ENCODE data around the gene KRTAP13-1.

The KRTAP13-1 gene

DNA sequence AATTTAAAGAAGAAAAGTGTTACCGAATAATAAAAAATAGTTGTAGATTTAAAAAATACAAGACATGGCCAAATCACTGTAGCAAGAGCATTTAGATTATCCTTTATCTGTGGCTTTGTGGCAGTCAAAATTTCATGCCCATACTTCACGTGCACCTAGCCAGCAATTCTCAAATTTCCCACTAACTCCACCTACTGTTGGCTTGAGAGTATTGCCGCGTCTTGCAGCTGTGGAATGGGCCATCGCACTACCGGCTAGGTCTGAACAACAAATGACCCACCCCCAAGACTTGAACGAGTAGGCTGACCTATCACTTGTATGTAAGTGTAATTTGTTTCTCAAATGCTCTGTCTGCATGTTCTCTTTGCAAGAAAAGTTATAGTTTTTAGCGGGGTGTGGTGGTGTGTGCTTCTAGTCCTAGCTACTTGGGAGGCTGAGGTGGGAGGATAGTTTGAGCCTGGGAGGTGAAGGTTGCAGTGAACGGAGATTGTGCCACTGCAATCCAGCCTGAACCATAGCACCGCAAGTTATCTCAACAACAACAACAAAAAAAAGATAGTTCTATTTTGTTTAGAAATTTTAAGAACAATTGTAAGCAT, 38.3 kb downstream of the KRTAP13-1 start:
- peak; percentile 1 to 37 (median 24) for DNase-seq
- 29% methylated on average over 4 of the region's 10 CpGs for WGBS (ENCODE audit: insufficient coverage)
- H3K4me1 ChIP-seq (ENCODE audit: control extremely low read depth in 1 of 4, control insufficient read depth in 4 of 4, insufficient read depth in 4 of 4, low read length in 3 of 4) = no peaks in the 10 kb centered on the region
- no peaks in the 10 kb centered on the region for H3K9me3 ChIP-seq (ENCODE audit: control extremely low read depth in 1 of 5, control insufficient read depth in 4 of 5, insufficient read depth in 2 of 5, low read depth in 1 of 5, low read length in 4 of 5)
- no peaks in the 10 kb centered on the region for H3K36me3 ChIP-seq (ENCODE audit: control insufficient read depth in 4 of 4, insufficient read depth in 4 of 4, low read length in 3 of 4)
- CTCF ChIA-PET = interaction anchor here (1.2 kb wide), 1 partner anchor 653 kb away, joined by 3 read pairs; no protein-coding TSS in a partner anchor
- no peak overlapping the region for H3K27ac ChIP-seq (ENCODE audit: insufficient read depth in 1 of 2, low read depth in 1 of 2, low read length in 2 of 2, poor library complexity in 1 of 2, severe bottlenecking in 2 of 2)
- POLR2A ChIA-PET = no interaction called here
- no peak overlapping the region for H3K4me3 ChIP-seq (ENCODE audit: control insufficient read depth in 1 of 7, extremely low read depth in 1 of 7, insufficient read depth in 4 of 7, low read depth in 2 of 7, low read length in 6 of 7)
- H3K27me3 ChIP-seq (replicated peaks in 2 of 5; ENCODE audit: control insufficient read depth in 4 of 5, insufficient read depth in 5 of 5, low read length in 4 of 5) = peaks cover 0 to 2% (median 0%) of the 10 kb centered on the region in 5 experiments

- no peak overlapping the region for H3K27ac ChIP-seq (ENCODE audit: insufficient read depth in 1 of 2, low read depth in 1 of 2, low read length in 2 of 2, poor library complexity in 1 of 2, severe bottlenecking in 2 of 2)
- DNase-seq = no peak
- ChIA-PET POLR2A (interaction anchor here (0.6 kb wide), 1 partner anchor 7 kb away, joined by 4 read pairs; no protein-coding TSS in a partner anchor), CTCF (no interaction called here)
- H3K36me3 ChIP-seq (ENCODE audit: control insufficient read depth in 4 of 4, insufficient read depth in 4 of 4, low read length in 3 of 4) = no peaks in the 10 kb centered on the region
- no peaks in the 10 kb centered on the region for H3K27me3 ChIP-seq (replicated peaks in 2 of 5; ENCODE audit: control insufficient read depth in 4 of 5, insufficient read depth in 5 of 5, low read length in 4 of 5)
- no peaks in the 10 kb centered on the region for H3K4me1 ChIP-seq (ENCODE audit: control extremely low read depth in 1 of 4, control insufficient read depth in 4 of 4, insufficient read depth in 4 of 4, low read length in 3 of 4)
- H3K9me3 ChIP-seq (ENCODE audit: control extremely low read depth in 1 of 5, control insufficient read depth in 4 of 5, insufficient read depth in 2 of 5, low read depth in 1 of 5, low read length in 4 of 5) = no peaks in the 10 kb centered on the region
- no CpG with 5 or more reads among the region's 3 CpGs for WGBS (ENCODE audit: insufficient coverage)
- no peak overlapping the region for H3K4me3 ChIP-seq (ENCODE audit: control insufficient read depth in 1 of 7, extremely low read depth in 1 of 7, insufficient read depth in 4 of 7, low read depth in 2 of 7, low read length in 6 of 7)
These were observed 41.3 kb downstream of the KRTAP13-1 start for GRCh38 chr21:30437010-30437565.

DNA sequence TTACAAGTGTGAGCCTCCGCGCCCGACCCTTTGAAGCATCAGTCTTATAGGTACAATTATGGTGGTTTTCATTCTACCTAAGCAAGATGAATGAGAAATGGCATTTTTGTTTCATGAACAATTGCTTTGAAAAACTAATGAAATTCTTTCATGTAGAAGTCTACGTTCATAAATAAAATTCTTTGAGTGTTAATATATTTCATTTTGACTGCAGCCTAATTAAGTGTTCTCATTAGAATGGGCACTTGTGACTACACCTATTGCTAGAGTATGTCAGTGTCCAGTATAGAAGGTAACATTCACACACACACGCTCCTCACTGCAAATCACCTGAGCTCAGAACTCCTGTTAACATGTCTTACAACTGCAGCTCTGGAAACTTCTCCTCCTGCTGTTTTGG, 44.1 kb downstream of the KRTAP13-1 start, which contains the start of gene KRTAP15-1:
Gene KRTAP15-1, plus strand, starts transcription at position 301 of the 400 bp plus-strand sequence. Its CDS starts 53 bp downstream, at position 354.
- Histone ChIP-seq H3K4me3 (ENCODE audit: control insufficient read depth in 1 of 7, extremely low read depth in 1 of 7, insufficient read depth in 4 of 7, low read depth in 2 of 7, low read length in 6 of 7) (no peak within 1 kb of the TSS), H3K27ac (ENCODE audit: insufficient read depth in 1 of 2, low read depth in 1 of 2, low read length in 2 of 2, poor library complexity in 1 of 2, severe bottlenecking in 2 of 2) (no peak within 1 kb of the TSS), H3K4me1 (ENCODE audit: control extremely low read depth in 1 of 4, control insufficient read depth in 4 of 4, insufficient read depth in 4 of 4, low read length in 3 of 4) (no peaks in the 10 kb centered on the region), H3K9me3 (ENCODE audit: control extremely low read depth in 1 of 5, control insufficient read depth in 4 of 5, insufficient read depth in 2 of 5, low read depth in 1 of 5, low read length in 4 of 5) (no peaks in the 10 kb centered on the region), H3K27me3 (replicated peaks in 2 of 5; ENCODE audit: control insufficient read depth in 4 of 5, insufficient read depth in 5 of 5, low read length in 4 of 5) (no peaks in the 10 kb centered on the region), H3K36me3 (ENCODE audit: control insufficient read depth in 4 of 4, insufficient read depth in 4 of 4, low read length in 3 of 4) (no peaks in the 10 kb centered on the region)
- no peak for DNase-seq
- POLR2A ChIA-PET = no interaction called here
- CTCF ChIA-PET = no interaction called here
- 100% methylated on average over 4 of the region's 5 CpGs for WGBS (ENCODE audit: insufficient coverage)

- no peaks in the 10 kb centered on the region for H3K27me3 ChIP-seq (replicated peaks in 2 of 5; ENCODE audit: control insufficient read depth in 4 of 5, insufficient read depth in 5 of 5, low read length in 4 of 5)
- CTCF ChIA-PET = no interaction called here
- POLR2A ChIA-PET = no interaction called here
- no peak for DNase-seq
- peaks cover 0 to 7% (median 2%) of the 10 kb centered on the region in 4 experiments for H3K4me1 ChIP-seq (ENCODE audit: control extremely low read depth in 1 of 4, control insufficient read depth in 4 of 4, insufficient read depth in 4 of 4, low read length in 3 of 4)
- no peaks in the 10 kb centered on the region for H3K9me3 ChIP-seq (ENCODE audit: control extremely low read depth in 1 of 5, control insufficient read depth in 4 of 5, insufficient read depth in 2 of 5, low read depth in 1 of 5, low read length in 4 of 5)
- H3K36me3 ChIP-seq (ENCODE audit: control insufficient read depth in 4 of 4, insufficient read depth in 4 of 4, low read length in 3 of 4) = no peaks in the 10 kb centered on the region
- H3K4me3 ChIP-seq (ENCODE audit: control insufficient read depth in 1 of 7, extremely low read depth in 1 of 7, insufficient read depth in 4 of 7, low read depth in 2 of 7, low read length in 6 of 7) = no peak overlapping the region
- no peak overlapping the region for H3K27ac ChIP-seq (ENCODE audit: insufficient read depth in 1 of 2, low read depth in 1 of 2, low read length in 2 of 2, poor library complexity in 1 of 2, severe bottlenecking in 2 of 2)
These were observed 47.4 kb downstream of the KRTAP13-1 start for GRCh38 chr21:30443226-30443625.

DNA sequence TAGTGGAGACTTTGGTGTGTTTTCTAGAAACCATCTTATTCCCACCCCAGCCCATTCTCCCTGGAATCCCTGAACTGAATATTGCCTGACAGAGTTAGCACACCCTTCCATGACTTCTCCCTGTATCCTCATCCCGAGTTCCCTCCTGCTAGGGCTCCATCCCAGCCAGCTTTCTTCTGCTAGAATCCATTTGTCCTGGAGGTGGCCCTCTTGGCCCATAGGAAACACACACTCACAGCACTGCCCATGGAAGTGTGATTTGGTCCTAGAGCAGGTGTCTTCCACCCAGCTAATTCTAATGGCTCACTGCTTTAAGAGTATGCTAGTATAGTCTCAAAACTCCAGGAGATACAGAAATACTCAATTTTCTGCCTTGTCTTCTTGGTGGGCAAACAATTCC, 48.4 kb downstream of the KRTAP13-1 start:
- CTCF ChIA-PET = no interaction called here
- no peak for DNase-seq
- no peaks in the 10 kb centered on the region for H3K36me3 ChIP-seq (ENCODE audit: control insufficient read depth in 4 of 4, insufficient read depth in 4 of 4, low read length in 3 of 4)
- H3K9me3 ChIP-seq (ENCODE audit: control extremely low read depth in 1 of 5, control insufficient read depth in 4 of 5, insufficient read depth in 2 of 5, low read depth in 1 of 5, low read length in 4 of 5) = no peaks in the 10 kb centered on the region
- H3K4me3 ChIP-seq (ENCODE audit: control insufficient read depth in 1 of 7, extremely low read depth in 1 of 7, insufficient read depth in 4 of 7, low read depth in 2 of 7, low read length in 6 of 7) = no peak overlapping the region
- POLR2A ChIA-PET = interaction anchor here (0.6 kb wide), 1 partner anchor 7 kb away, joined by 4 read pairs; no protein-coding TSS in a partner anchor
- peaks cover 0 to 7% (median 2%) of the 10 kb centered on the region in 4 experiments for H3K4me1 ChIP-seq (ENCODE audit: control extremely low read depth in 1 of 4, control insufficient read depth in 4 of 4, insufficient read depth in 4 of 4, low read length in 3 of 4)
- no peak overlapping the region for H3K27ac ChIP-seq (ENCODE audit: insufficient read depth in 1 of 2, low read depth in 1 of 2, low read length in 2 of 2, poor library complexity in 1 of 2, severe bottlenecking in 2 of 2)
- WGBS (ENCODE audit: insufficient coverage) = 80% methylated on average over 1 of the region's 1 CpG
- H3K27me3 ChIP-seq (replicated peaks in 2 of 5; ENCODE audit: control insufficient read depth in 4 of 5, insufficient read depth in 5 of 5, low read length in 4 of 5) = no peaks in the 10 kb centered on the region
